Caco-2 (cell line): ENCODE measurements around the gene NOP53. TPM values are rescaled to one million over a fixed set of nuclear protein-coding genes. Genes with fewer than 3 reads are reported as not detected.

Experiments used
- BruUV-seq: library from RNA; stranded (reverse); fragments of 400-500 nt; replicated peaks from 2 replicates; lab custom pipeline; 2021; lab: Mats Ljungman, UMichigan
- CTCF ChIA-PET: fragments of 300-600 bp; sonication (Branson Sonifier 250); formaldehyde crosslinking; loops from one replicate; lab custom pipeline; 2022; ENCODE audit warnings: antibody characterized with exemption; lab: Charles Lee
- POLR2A ChIA-PET: fragments of 300-600 bp; sonication (Branson Sonifier 250); formaldehyde crosslinking; loops from one replicate; lab custom pipeline; 2022; ENCODE audit warnings: antibody characterized with exemption; lab: Charles Lee
- DNase-seq, 2 experiments: peaks; one replicate each; pipeline versions ENCODE4 v3.0.0 to v3.0.0-alpha.2; 2020 to 2022
- H3K27me3 ChIP-seq: replicated peaks from 2 replicates; pipeline ENCODE4 v1.6.0; 2011; ENCODE audit warnings: low read length; ENCODE audit not compliant: control insufficient read depth, insufficient read depth
- H3K36me3 ChIP-seq: 2 replicates; pipeline ENCODE4 v1.5.1; 2011; ENCODE audit warnings: low read length; ENCODE audit not compliant: control insufficient read depth, insufficient read depth
- H3K4me1 ChIP-seq: fragments of 250-450 bp; sonication (Bioruptor Pico); 2 replicates; pipeline ENCODE4 v1.5.1; 2020; ENCODE audit warnings: mild to moderate bottlenecking
- H3K4me3 ChIP-seq: 2 replicates; pipeline ENCODE4 v1.5.1; 2011; ENCODE audit warnings: low read depth, mild to moderate bottlenecking, control low read depth, low read length
- H3K9me3 ChIP-seq: fragments of 250-450 bp; sonication (Bioruptor Pico); 2 replicates; pipeline ENCODE4 v1.5.1; 2020; ENCODE audit warnings: mild to moderate bottlenecking, moderate library complexity
- H3K27ac Mint-ChIP-seq: one replicate; pipeline ENCODE4 v1.8.0; 2022; ENCODE audit warnings: mixed read lengths; ENCODE audit not compliant: unreplicated experiment
- H3K27me3 Mint-ChIP-seq: one replicate; pipeline ENCODE4 v1.8.0; 2022; ENCODE audit warnings: mixed read lengths; ENCODE audit not compliant: insufficient read depth, unreplicated experiment
- H3K36me3 Mint-ChIP-seq: one replicate; pipeline ENCODE4 v1.8.0; 2022; ENCODE audit warnings: mild to moderate bottlenecking, mixed read lengths; ENCODE audit not compliant: insufficient read depth, unreplicated experiment
- H3K4me1 Mint-ChIP-seq: one replicate; pipeline ENCODE4 v1.8.0; 2022; ENCODE audit warnings: low read depth, mixed read lengths; ENCODE audit not compliant: unreplicated experiment
- H3K4me3 Mint-ChIP-seq: one replicate; pipeline ENCODE4 v1.8.0; 2022; ENCODE audit warnings: mild to moderate bottlenecking, moderate library complexity, mixed read lengths; ENCODE audit not compliant: unreplicated experiment
- H3K9me3 Mint-ChIP-seq: one replicate; pipeline ENCODE4 v1.8.0; 2022; ENCODE audit warnings: mixed read lengths; ENCODE audit not compliant: unreplicated experiment
- CTCF ChIP-seq, 2 experiments: fragments of 200-600 bp in 1 of 2; IDR thresholded peaks; 1 replicate in 1 of 2; 2 replicates in 1 of 2; pipeline versions ENCODE4 v1.5.1 to v1.8.0; 2011 to 2022; ENCODE audit warnings: antibody characterized with exemption in 1 of 2, control low read depth in 1 of 2, inconsistent platforms in 1 of 2, low read depth in 1 of 2, low read length in 1 of 2, mild to moderate bottlenecking in 1 of 2, moderate library complexity in 1 of 2; ENCODE audit not compliant: insufficient read depth in 1 of 2, severe bottlenecking in 1 of 2, unreplicated experiment in 1 of 2
- intact Hi-C: fragments of 100-400 bp; cut with micrococcal nuclease; formaldehyde crosslinking; loops from one replicate; pipeline ENCODE4 v1.10.0; 2022; ENCODE audit not compliant: unreplicated experiment
- total RNA-seq: library from RNA; stranded (reverse); gene quantifications from 2 replicates; pipeline ENCODE4 v1.2.3, GENCODE V29; 2022

NOP53 gene
- total RNA-seq, 1 experiment from 2014 or later = 347 TPM

GRCh38 chr19:47700934-47701716, 44.2 kb upstream of the NOP53 start:
- Mint-ChIP-seq H3K27me3 (no peaks in the 10 kb centered on the region), H3K36me3 (peaks cover 58% of the 10 kb centered on the region), H3K4me3 (no peak overlapping the region), H3K4me1 (no peaks in the 10 kb centered on the region), H3K27ac (no peak overlapping the region), H3K9me3 (no peaks in the 10 kb centered on the region)
- POLR2A ChIA-PET = no interaction called here
- H3K9me3 ChIP-seq = no peaks in the 10 kb centered on the region
- CTCF ChIA-PET = interaction anchor here (0.9 kb wide), 1 partner anchor 23 kb away, joined by 3 read pairs; no protein-coding TSS in a partner anchor
- DNase-seq = no peak
- H3K4me1 ChIP-seq = peaks cover 6% of the 10 kb centered on the region
- H3K4me3 ChIP-seq = no peak overlapping the region
- no TSS peak for BruUV-seq
- no peak for TF ChIP-seq CTCF (IDR thresholded peaks at IDR 0.05; ENCODE audit: insufficient read depth in 1 of 2, low read depth in 1 of 2, low read length in 1 of 2, severe bottlenecking in 1 of 2, unreplicated experiment in 1 of 2)
- H3K36me3 ChIP-seq = peaks cover 2% of the 10 kb centered on the region
- intact Hi-C loops = no loop called here
- H3K27me3 ChIP-seq = no peaks in the 10 kb centered on the region

GRCh38 chr19:47701717-47702552, 43.4 kb upstream of the NOP53 start:
- H3K36me3 Mint-ChIP-seq = peaks cover 58% of the 10 kb centered on the region
- no peak for DNase-seq
- H3K27me3 ChIP-seq = no peaks in the 10 kb centered on the region
- intact Hi-C loops = no loop called here
- ChIA-PET CTCF (interaction anchor here (0.9 kb wide), 1 partner anchor 22 kb away, joined by 3 read pairs; no protein-coding TSS in a partner anchor), POLR2A (no interaction called here)
- H3K4me1 ChIP-seq = peaks cover 6% of the 10 kb centered on the region
- H3K4me3 ChIP-seq = no peak overlapping the region
- no peaks in the 10 kb centered on the region for H3K27me3 Mint-ChIP-seq
- no TSS peak for BruUV-seq
- TF ChIP-seq CTCF (IDR thresholded peaks at IDR 0.05; ENCODE audit: insufficient read depth in 1 of 2, low read depth in 1 of 2, low read length in 1 of 2, severe bottlenecking in 1 of 2, unreplicated experiment in 1 of 2) = no peak
- H3K4me3 Mint-ChIP-seq = no peak overlapping the region
- H3K9me3 ChIP-seq = no peaks in the 10 kb centered on the region
- H3K27ac Mint-ChIP-seq = no peak overlapping the region
- peaks cover 3% of the 10 kb centered on the region for H3K4me1 Mint-ChIP-seq
- H3K36me3 ChIP-seq = peaks cover 2% of the 10 kb centered on the region
- H3K9me3 Mint-ChIP-seq = no peaks in the 10 kb centered on the region

- H3K9me3 ChIP-seq = no peaks in the 10 kb centered on the region
- H3K4me1 ChIP-seq = peaks cover 4% of the 10 kb centered on the region
- no peaks in the 10 kb centered on the region for H3K9me3 Mint-ChIP-seq
- DNase-seq = no peak
- BruUV-seq = TSS peak; percentile 91
- H3K27me3 ChIP-seq = no peaks in the 10 kb centered on the region
- intact Hi-C loops = no loop called here
- peaks cover 10% of the 10 kb centered on the region for H3K4me1 Mint-ChIP-seq
- ChIA-PET POLR2A (no interaction called here), CTCF (no interaction called here)
- peaks cover 64% of the 10 kb centered on the region for H3K36me3 Mint-ChIP-seq
- H3K4me3 ChIP-seq = no peak overlapping the region
- no peak overlapping the region for H3K27ac Mint-ChIP-seq
- H3K27me3 Mint-ChIP-seq = no peaks in the 10 kb centered on the region
- TF ChIP-seq CTCF (IDR thresholded peaks at IDR 0.05; ENCODE audit: insufficient read depth in 1 of 2, low read depth in 1 of 2, low read length in 1 of 2, severe bottlenecking in 1 of 2, unreplicated experiment in 1 of 2) = no peak
- H3K4me3 Mint-ChIP-seq = no peak overlapping the region
- H3K36me3 ChIP-seq = peaks cover 2% of the 10 kb centered on the region
Measured at GRCh38 chr19:47702671-47703070, 42.7 kb upstream of the NOP53 start.
